ENCODE measurements around the gene NRCAM.

NRCAM gene

GRCh38 chr7:108421720-108422331, 34.4 kb downstream of the NRCAM start (continued):
- TF ChIP-seq ZFP41 (tag by site-specific recombination; IDR thresholded peaks at IDR 0.05; ENCODE audit: borderline replicate concordance) (no peak), ZNF148 (tag by site-specific recombination; IDR thresholded peaks at IDR 0.05; ENCODE audit: borderline replicate concordance) (no peak), KLF10 (tag by site-specific recombination; IDR thresholded peaks at IDR 0.05) (no peak), ZNF600 (tag by site-specific recombination; IDR thresholded peaks at IDR 0.05) (peak; percentile 44; the same call in 1 of the 2 replicates), ZNF366 (tag by site-specific recombination; conservative IDR thresholded peaks at IDR 0.05) (0 out of 2 replicates have a peak, but pooled peaks have one; percentile 16), ZNF580 (tag by site-specific recombination; IDR thresholded peaks at IDR 0.05) (peak; percentile 70; the same call in 1 of the 2 replicates), ZNF184 (tag by site-specific recombination; IDR thresholded peaks at IDR 0.05) (no peak), ZNF341 (tag by site-specific recombination; IDR thresholded peaks at IDR 0.05; ENCODE audit: low read depth) (peak; percentile 65), OSR2 (tag by site-specific recombination; IDR thresholded peaks at IDR 0.05) (peak; percentile 86), ZNF394 (tag by site-specific recombination; IDR thresholded peaks at IDR 0.05; ENCODE audit: borderline replicate concordance) (no peak), KLF7 (tag by site-specific recombination; IDR thresholded peaks at IDR 0.05; ENCODE audit: borderline replicate concordance) (no peak), ZNF561 (tag by site-specific recombination; IDR thresholded peaks at IDR 0.05; ENCODE audit: borderline replicate concordance) (peak; percentile 47; the same call in 1 of the 2 replicates), ZFP69B (tag by site-specific recombination; IDR thresholded peaks at IDR 0.05) (no peak)

GRCh38 chr7:108419961-108420908, 36.0 kb downstream of the NRCAM start:
- Histone ChIP-seq H3K4me1 (ENCODE audit: control insufficient read depth, insufficient read depth, low read length) (peaks cover 34% of the 10 kb centered on the region), H3K4me3 (ENCODE audit: low read depth, low read length) (no peak overlapping the region), H3K36me3 (ENCODE audit: control insufficient read depth in 2 of 2, insufficient read depth in 1 of 2, low read length in 2 of 2) (no peaks in the 10 kb centered on the region), H3K9me3 (ENCODE audit: control insufficient read depth, insufficient read depth, low read depth, low read length) (no peaks in the 10 kb centered on the region), H3K27ac (ENCODE audit: extremely low read depth, low read depth, low read length) (no peak overlapping the region)
- CTCF ChIA-PET = interaction anchor here (0.5 to 0.6 kb wide), 3 partner anchors 63 to 117 kb away, joined by 3 read pairs; no protein-coding TSS in a partner anchor
- POLR2A ChIA-PET = no interaction called here
- TF ChIP-seq PRDM10 (tag by site-specific recombination; IDR thresholded peaks at IDR 0.05) (peak; percentile 70; the same call in 1 of the 2 replicates), WT1 (tag by site-specific recombination; IDR thresholded peaks at IDR 0.05) (no peak)
